GM12864 (cell line): Measurements from ENCODE around the gene PDGFRB.

ENCODE experiments used
- DNase-seq: peaks from one replicate; pipeline ENCODE4 v3.0.0-alpha.2; 2011; ENCODE audit warnings: low read depth
- H3K4me3 ChIP-seq: 2 replicates; pipeline ENCODE4 v1.5.1; 2011; ENCODE audit warnings: mild to moderate bottlenecking, low read depth, low read length, control low read depth
- CTCF ChIP-seq: IDR thresholded peaks from 2 replicates; pipeline ENCODE4 v1.5.1; 2011; ENCODE audit warnings: low read depth, mild to moderate bottlenecking, moderate library complexity, low read length, control low read depth, inconsistent platforms; ENCODE audit errors: missing control alignments

The PDGFRB gene

GRCh38 chr5:150196514-150196913 lies 40.9 kb upstream of the PDGFRB start:
- no peak for TF ChIP-seq CTCF
- no peak for DNase-seq

GRCh38 chr5:150195736-150196485 lies 40.3 kb upstream of the PDGFRB start:
- DNase-seq = no peak
- no peak for TF ChIP-seq CTCF
- no peak overlapping the region for H3K4me3 ChIP-seq

More at GRCh38 chr5:150196514-150196913, 40.9 kb upstream of the PDGFRB start:
- no peak overlapping the region for H3K4me3 ChIP-seq

GRCh38 chr5:150192462-150192861 lies 36.8 kb upstream of the PDGFRB start:
- H3K4me3 ChIP-seq = no peak overlapping the region
- DNase-seq = no peak
- TF ChIP-seq CTCF = no peak

- DNase-seq = no peak
- no peak for TF ChIP-seq CTCF
- H3K4me3 ChIP-seq = no peak overlapping the region
Measured at GRCh38 chr5:150190987-150191386, 35.3 kb upstream of the PDGFRB start.

- DNase-seq = no peak
- no peak overlapping the region for H3K4me3 ChIP-seq
Measured at GRCh38 chr5:150190503-150190979, 34.9 kb upstream of the PDGFRB start.

GRCh38 chr5:150189728-150190502 lies 34.3 kb upstream of the PDGFRB start, which contains the start of gene SLC6A7:
Gene SLC6A7, plus strand, starts transcription at chr5:150190062. Its CDS starts 266 bp downstream, at chr5:150190328.
- TF ChIP-seq CTCF = no peak
- no peak within 1 kb of the TSS for H3K4me3 ChIP-seq
- DNase-seq = no peak

More at GRCh38 chr5:150190503-150190979, 34.9 kb upstream of the PDGFRB start:
- no peak for TF ChIP-seq CTCF
